Sigmoid colon (tissue), 4 donors: ENCODE data around the gene GPR55.

Experiments used
- EP300 ChIP-seq, 4 donors: sonication (generic); formaldehyde crosslinking; IDR thresholded peaks; one replicate each; pipeline ENCODE4 v1.6.1; 2017; ENCODE audit warnings: antibody characterized with exemption in 4 of 4
- POLR2A ChIP-seq, 2 donors: fragments of 450-650 bp; IDR thresholded peaks; one replicate each; pipeline ENCODE4 v1.6.1; 2016; ENCODE audit warnings: antibody characterized with exemption in 2 of 2, mild to moderate bottlenecking in 2 of 2, moderate library complexity in 2 of 2
- TF ChIP-seq, protein P1 (sequence below), 4 experiments: fragments of 450-650 bp in 3 of 4; fragments of 200-600 bp in 1 of 4; IDR thresholded peaks; one replicate each; pipeline ENCODE4 v1.5.1; 2016 to 2019; ENCODE audit warnings: antibody characterized with exemption in 4 of 4, mild to moderate bottlenecking in 3 of 4, moderate library complexity in 2 of 4

DNA sequence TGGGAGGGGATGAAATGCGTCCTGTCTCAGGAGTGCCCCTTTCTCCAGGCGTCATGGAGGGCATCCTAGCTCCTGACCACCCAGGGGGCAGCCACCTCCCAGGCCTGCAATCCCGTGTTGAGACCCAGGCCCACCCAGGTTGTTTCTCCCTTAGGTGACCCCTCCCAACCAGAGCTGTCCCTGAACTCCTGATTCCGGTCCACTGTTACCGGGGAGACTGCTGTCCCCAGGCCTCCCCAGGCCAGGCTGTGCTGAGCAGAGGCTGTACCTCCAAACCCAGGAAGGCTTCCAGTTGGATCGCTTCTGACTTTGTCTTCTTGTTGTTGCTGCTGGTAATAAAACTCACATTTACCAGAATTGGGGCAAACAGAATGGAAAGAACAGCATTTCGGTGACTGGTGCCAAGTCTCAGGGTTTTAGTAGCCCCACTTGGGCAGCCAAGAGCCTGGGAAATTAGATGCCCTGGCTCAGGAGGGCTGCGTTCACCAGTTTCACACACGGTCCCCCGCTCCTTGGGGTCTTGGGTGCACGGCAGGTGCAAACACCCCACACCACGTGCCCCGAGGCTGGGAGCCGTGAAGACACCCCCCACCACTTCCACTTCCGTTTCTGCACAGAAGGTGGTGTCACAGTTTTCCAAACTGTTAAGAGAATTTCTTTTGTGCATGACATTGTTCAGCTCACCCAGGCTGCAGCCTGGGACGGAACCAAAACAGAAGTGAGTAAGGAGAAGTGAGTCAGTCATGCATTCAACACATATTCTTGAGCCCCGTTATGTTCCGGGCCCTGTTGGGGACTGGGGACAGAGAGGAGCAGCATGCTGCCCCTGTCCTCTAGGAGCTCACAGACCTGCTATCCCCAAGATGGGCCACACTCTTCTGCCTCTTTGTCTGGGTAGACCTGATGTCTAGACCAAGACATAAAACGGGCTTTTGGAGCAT, 30.9 kb downstream of the GPR55 start:
- TF ChIP-seq, protein P1, sequence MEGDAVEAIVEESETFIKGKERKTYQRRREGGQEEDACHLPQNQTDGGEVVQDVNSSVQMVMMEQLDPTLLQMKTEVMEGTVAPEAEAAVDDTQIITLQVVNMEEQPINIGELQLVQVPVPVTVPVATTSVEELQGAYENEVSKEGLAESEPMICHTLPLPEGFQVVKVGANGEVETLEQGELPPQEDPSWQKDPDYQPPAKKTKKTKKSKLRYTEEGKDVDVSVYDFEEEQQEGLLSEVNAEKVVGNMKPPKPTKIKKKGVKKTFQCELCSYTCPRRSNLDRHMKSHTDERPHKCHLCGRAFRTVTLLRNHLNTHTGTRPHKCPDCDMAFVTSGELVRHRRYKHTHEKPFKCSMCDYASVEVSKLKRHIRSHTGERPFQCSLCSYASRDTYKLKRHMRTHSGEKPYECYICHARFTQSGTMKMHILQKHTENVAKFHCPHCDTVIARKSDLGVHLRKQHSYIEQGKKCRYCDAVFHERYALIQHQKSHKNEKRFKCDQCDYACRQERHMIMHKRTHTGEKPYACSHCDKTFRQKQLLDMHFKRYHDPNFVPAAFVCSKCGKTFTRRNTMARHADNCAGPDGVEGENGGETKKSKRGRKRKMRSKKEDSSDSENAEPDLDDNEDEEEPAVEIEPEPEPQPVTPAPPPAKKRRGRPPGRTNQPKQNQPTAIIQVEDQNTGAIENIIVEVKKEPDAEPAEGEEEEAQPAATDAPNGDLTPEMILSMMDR (IDR thresholded peaks at IDR 0.05), result no peak
- TF ChIP-seq EP300 (IDR thresholded peaks at IDR 0.05), result no peak
- no peak for TF ChIP-seq POLR2A (IDR thresholded peaks at IDR 0.05)
